Sigmoid colon (tissue), 4 donors: ENCODE measurements around the gene LDLRAD3.

Experiments used
- EP300 ChIP-seq, 4 donors: sonication (generic); formaldehyde crosslinking; IDR thresholded peaks; one replicate each; pipeline ENCODE4 v1.6.1; 2017; ENCODE audit warnings: antibody characterized with exemption in 4 of 4
- POLR2A ChIP-seq, 2 donors: fragments of 450-650 bp; IDR thresholded peaks; one replicate each; pipeline ENCODE4 v1.6.1; 2016; ENCODE audit warnings: antibody characterized with exemption in 2 of 2, mild to moderate bottlenecking in 2 of 2, moderate library complexity in 2 of 2
- POLR2AphosphoS5 ChIP-seq, 4 donors: sonication (generic); formaldehyde crosslinking; IDR thresholded peaks; one replicate each; pipeline ENCODE4 v1.6.1; 2017; ENCODE audit warnings: antibody characterized with exemption in 4 of 4
- TF ChIP-seq, protein P1 (sequence below), 4 experiments: fragments of 450-650 bp in 3 of 4; fragments of 200-600 bp in 1 of 4; IDR thresholded peaks; one replicate each; pipeline ENCODE4 v1.5.1; 2016 to 2019; ENCODE audit warnings: antibody characterized with exemption in 4 of 4, mild to moderate bottlenecking in 3 of 4, moderate library complexity in 2 of 4

GRCh38 chr11:36119300-36119699, 175.4 kb downstream of the LDLRAD3 start:
- TF ChIP-seq, protein P1, sequence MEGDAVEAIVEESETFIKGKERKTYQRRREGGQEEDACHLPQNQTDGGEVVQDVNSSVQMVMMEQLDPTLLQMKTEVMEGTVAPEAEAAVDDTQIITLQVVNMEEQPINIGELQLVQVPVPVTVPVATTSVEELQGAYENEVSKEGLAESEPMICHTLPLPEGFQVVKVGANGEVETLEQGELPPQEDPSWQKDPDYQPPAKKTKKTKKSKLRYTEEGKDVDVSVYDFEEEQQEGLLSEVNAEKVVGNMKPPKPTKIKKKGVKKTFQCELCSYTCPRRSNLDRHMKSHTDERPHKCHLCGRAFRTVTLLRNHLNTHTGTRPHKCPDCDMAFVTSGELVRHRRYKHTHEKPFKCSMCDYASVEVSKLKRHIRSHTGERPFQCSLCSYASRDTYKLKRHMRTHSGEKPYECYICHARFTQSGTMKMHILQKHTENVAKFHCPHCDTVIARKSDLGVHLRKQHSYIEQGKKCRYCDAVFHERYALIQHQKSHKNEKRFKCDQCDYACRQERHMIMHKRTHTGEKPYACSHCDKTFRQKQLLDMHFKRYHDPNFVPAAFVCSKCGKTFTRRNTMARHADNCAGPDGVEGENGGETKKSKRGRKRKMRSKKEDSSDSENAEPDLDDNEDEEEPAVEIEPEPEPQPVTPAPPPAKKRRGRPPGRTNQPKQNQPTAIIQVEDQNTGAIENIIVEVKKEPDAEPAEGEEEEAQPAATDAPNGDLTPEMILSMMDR (IDR thresholded peaks at IDR 0.05) = no peak
- TF ChIP-seq POLR2AphosphoS5 (IDR thresholded peaks at IDR 0.05) = no peak
- TF ChIP-seq POLR2A (IDR thresholded peaks at IDR 0.05) = no peak
- no peak for TF ChIP-seq EP300 (IDR thresholded peaks at IDR 0.05)
